ENCODE results near the gene ZNF180. TPM values are rescaled to one million over a fixed set of nuclear protein-coding genes. Genes with fewer than 3 reads are reported as not detected.

ZNF180 gene
- total RNA-seq, 1 experiment from 2014 or later, result 8.9 TPM

DNA sequence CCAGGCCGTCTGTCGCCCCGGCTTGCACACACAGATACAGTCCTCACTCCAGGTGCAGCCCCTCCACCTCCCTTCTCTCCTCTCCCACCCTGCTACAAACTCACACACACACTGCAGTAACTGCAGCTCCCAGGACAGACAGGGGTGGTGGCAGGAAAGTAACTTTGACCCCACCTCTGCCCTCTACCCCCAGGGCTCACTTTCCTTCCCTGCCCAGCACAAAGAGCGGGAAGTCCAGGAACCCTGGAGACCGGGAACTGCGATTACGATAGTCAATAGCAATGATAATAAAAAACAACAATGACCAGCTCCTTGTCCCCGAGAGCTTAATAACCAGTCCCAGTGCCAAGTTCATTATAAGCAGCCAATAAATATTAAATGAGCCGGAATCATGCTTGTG, 29.2 kb upstream of the ZNF180 start, which contains the start of gene CEACAM20:
Gene CEACAM20 (minus strand): TSS at position 140 of the 400 bp plus-strand sequence. CDS start 166 bp downstream, outside the sequence.
- H3K9me3 Mint-ChIP-seq, result peaks cover 39% of the 10 kb centered on the region
- H3K36me3 Mint-ChIP-seq, result peaks cover 2% of the 10 kb centered on the region; the same call in 1 of the 2 replicates
- ChIA-PET CTCF (interaction anchor here (1.8 to 1.9 kb wide), 2 partner anchors 23 to 53 kb away, joined by 5 to 8 read pairs; no protein-coding TSS in a partner anchor), POLR2A (no interaction called here)
- TF ChIP-seq, protein P1, sequence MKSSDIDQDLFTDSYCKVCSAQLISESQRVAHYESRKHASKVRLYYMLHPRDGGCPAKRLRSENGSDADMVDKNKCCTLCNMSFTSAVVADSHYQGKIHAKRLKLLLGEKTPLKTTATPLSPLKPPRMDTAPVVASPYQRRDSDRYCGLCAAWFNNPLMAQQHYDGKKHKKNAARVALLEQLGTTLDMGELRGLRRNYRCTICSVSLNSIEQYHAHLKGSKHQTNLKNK (CRISPR knock-in tag; IDR thresholded peaks at IDR 0.05), result no peak
- TF ChIP-seq, protein P2, sequence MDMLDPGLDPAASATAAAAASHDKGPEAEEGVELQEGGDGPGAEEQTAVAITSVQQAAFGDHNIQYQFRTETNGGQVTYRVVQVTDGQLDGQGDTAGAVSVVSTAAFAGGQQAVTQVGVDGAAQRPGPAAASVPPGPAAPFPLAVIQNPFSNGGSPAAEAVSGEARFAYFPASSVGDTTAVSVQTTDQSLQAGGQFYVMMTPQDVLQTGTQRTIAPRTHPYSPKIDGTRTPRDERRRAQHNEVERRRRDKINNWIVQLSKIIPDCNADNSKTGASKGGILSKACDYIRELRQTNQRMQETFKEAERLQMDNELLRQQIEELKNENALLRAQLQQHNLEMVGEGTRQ (CRISPR knock-in tag; IDR thresholded peaks at IDR 0.05), result no peak
- TF ChIP-seq, protein P3, sequence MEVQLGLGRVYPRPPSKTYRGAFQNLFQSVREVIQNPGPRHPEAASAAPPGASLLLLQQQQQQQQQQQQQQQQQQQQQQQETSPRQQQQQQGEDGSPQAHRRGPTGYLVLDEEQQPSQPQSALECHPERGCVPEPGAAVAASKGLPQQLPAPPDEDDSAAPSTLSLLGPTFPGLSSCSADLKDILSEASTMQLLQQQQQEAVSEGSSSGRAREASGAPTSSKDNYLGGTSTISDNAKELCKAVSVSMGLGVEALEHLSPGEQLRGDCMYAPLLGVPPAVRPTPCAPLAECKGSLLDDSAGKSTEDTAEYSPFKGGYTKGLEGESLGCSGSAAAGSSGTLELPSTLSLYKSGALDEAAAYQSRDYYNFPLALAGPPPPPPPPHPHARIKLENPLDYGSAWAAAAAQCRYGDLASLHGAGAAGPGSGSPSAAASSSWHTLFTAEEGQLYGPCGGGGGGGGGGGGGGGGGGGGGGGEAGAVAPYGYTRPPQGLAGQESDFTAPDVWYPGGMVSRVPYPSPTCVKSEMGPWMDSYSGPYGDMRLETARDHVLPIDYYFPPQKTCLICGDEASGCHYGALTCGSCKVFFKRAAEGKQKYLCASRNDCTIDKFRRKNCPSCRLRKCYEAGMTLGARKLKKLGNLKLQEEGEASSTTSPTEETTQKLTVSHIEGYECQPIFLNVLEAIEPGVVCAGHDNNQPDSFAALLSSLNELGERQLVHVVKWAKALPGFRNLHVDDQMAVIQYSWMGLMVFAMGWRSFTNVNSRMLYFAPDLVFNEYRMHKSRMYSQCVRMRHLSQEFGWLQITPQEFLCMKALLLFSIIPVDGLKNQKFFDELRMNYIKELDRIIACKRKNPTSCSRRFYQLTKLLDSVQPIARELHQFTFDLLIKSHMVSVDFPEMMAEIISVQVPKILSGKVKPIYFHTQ (CRISPR knock-in tag; IDR thresholded peaks at IDR 0.05), result no peak
- TF ChIP-seq, protein P4, sequence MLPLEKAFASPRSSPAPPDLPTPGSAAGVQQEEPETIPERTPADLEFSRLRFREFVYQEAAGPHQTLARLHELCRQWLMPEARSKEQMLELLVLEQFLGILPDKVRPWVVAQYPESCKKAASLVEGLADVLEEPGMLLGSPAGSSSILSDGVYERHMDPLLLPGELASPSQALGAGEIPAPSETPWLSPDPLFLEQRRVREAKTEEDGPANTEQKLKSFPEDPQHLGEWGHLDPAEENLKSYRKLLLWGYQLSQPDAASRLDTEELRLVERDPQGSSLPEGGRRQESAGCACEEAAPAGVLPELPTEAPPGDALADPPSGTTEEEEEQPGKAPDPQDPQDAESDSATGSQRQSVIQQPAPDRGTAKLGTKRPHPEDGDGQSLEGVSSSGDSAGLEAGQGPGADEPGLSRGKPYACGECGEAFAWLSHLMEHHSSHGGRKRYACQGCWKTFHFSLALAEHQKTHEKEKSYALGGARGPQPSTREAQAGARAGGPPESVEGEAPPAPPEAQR (CRISPR knock-in tag; IDR thresholded peaks at IDR 0.05), result no peak
- TF ChIP-seq, protein P5, sequence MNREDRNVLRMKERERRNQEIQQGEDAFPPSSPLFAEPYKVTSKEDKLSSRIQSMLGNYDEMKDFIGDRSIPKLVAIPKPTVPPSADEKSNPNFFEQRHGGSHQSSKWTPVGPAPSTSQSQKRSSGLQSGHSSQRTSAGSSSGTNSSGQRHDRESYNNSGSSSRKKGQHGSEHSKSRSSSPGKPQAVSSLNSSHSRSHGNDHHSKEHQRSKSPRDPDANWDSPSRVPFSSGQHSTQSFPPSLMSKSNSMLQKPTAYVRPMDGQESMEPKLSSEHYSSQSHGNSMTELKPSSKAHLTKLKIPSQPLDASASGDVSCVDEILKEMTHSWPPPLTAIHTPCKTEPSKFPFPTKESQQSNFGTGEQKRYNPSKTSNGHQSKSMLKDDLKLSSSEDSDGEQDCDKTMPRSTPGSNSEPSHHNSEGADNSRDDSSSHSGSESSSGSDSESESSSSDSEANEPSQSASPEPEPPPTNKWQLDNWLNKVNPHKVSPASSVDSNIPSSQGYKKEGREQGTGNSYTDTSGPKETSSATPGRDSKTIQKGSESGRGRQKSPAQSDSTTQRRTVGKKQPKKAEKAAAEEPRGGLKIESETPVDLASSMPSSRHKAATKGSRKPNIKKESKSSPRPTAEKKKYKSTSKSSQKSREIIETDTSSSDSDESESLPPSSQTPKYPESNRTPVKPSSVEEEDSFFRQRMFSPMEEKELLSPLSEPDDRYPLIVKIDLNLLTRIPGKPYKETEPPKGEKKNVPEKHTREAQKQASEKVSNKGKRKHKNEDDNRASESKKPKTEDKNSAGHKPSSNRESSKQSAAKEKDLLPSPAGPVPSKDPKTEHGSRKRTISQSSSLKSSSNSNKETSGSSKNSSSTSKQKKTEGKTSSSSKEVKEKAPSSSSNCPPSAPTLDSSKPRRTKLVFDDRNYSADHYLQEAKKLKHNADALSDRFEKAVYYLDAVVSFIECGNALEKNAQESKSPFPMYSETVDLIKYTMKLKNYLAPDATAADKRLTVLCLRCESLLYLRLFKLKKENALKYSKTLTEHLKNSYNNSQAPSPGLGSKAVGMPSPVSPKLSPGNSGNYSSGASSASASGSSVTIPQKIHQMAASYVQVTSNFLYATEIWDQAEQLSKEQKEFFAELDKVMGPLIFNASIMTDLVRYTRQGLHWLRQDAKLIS (CRISPR knock-in tag; IDR thresholded peaks at IDR 0.05; ENCODE audit: borderline replicate concordance), result no peak
- no peak for TF ChIP-seq FOXK1 (CRISPR knock-in tag; IDR thresholded peaks at IDR 0.05)
- ATAC-seq (no peak), DNase-seq (ENCODE audit: low spot score) (no peak)
- H3K4me1 Mint-ChIP-seq, result no peaks in the 10 kb centered on the region
- no peak within 1 kb of the TSS for H3K4me3 Mint-ChIP-seq
- H3K27me3 Mint-ChIP-seq (ENCODE audit: low read depth), result peaks cover 50% of the 10 kb centered on the region
- no peak within 1 kb of the TSS for H3K27ac Mint-ChIP-seq

DNA sequence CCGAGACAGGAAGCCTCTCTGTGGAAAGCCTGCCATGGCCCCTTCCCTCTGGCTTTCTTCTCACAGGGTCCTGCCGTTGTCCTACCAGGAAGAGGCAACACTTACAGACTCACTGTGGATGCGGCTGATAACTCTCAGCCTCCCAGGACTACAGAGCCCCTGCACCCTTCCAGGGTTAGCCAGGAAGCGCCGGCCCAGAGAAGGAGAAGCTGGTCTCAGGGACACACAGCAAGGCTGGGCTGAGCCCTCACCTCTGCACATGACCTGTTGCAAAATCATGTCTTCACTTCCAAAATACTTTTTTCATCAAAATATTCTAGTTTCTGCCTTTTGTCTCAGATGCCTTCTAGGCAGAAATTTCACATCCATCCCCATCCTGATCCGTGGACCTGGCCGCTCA, 27.2 kb upstream of the ZNF180 start:
- H3K4me3 Mint-ChIP-seq, result no peak overlapping the region
- H3K4me1 Mint-ChIP-seq, result no peaks in the 10 kb centered on the region
- H3K27me3 Mint-ChIP-seq (ENCODE audit: low read depth), result peaks cover 45% of the 10 kb centered on the region
- H3K9me3 Mint-ChIP-seq, result peaks cover 45% of the 10 kb centered on the region
- H3K27ac Mint-ChIP-seq, result no peak overlapping the region
- DNase-seq (ENCODE audit: low spot score) (no peak), ATAC-seq (no peak)
- peaks cover 2% of the 10 kb centered on the region; the same call in 1 of the 2 replicates for H3K36me3 Mint-ChIP-seq
- ChIA-PET POLR2A (no interaction called here), CTCF (no interaction called here)
- TF ChIP-seq, protein P6, sequence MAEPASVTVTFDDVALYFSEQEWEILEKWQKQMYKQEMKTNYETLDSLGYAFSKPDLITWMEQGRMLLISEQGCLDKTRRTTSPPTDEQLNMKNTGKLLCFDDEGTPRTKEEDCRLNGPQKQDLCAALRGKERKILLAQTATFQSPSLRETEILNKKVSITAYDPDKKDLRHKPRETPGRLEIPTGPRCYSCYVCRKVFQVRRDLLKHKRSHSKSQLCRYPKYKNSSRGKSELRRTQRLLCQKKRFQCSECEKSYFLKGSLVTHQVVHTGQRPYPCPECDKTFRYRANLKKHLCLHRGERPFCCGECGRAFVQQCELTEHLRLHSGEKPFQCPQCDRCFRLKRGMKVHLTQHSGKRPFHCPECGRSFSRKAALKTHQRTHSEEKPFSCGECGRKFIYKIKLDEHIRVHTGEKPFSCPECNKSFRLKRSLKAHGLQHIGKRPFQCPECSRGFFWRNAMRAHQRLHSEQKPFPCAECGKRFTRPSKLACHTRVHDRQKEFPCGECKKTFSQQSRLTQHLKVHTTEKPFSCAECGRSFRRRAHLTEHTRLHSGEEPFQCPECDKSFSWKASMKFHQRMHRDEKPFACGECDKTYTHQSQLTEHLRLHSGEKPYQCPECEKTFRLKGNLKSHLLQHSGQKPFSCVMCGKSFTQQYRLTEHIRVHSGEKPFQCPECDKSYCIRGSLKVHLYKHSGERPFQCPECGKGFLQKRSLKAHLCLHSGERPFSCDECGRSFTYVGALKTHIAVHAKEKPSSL (CRISPR knock-in tag; conservative IDR thresholded peaks at IDR 0.05), result no peak
- no peak for TF ChIP-seq NFYB (CRISPR knock-in tag; conservative IDR thresholded peaks at IDR 0.05; ENCODE audit: low read depth)
- no peak for TF ChIP-seq SOX15 (CRISPR knock-in tag; IDR thresholded peaks at IDR 0.05)
- TF ChIP-seq JAZF1 (CRISPR knock-in tag; IDR thresholded peaks at IDR 0.05), result no peak
- TF ChIP-seq, protein P4 (CRISPR knock-in tag; IDR thresholded peaks at IDR 0.05), result no peak
- TF ChIP-seq ZBTB21 (CRISPR knock-in tag; IDR thresholded peaks at IDR 0.05; ENCODE audit: borderline replicate concordance), result no peak
- TF ChIP-seq, protein P7, sequence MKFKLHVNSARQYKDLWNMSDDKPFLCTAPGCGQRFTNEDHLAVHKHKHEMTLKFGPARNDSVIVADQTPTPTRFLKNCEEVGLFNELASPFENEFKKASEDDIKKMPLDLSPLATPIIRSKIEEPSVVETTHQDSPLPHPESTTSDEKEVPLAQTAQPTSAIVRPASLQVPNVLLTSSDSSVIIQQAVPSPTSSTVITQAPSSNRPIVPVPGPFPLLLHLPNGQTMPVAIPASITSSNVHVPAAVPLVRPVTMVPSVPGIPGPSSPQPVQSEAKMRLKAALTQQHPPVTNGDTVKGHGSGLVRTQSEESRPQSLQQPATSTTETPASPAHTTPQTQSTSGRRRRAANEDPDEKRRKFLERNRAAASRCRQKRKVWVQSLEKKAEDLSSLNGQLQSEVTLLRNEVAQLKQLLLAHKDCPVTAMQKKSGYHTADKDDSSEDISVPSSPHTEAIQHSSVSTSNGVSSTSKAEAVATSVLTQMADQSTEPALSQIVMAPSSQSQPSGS (CRISPR knock-in tag; IDR thresholded peaks at IDR 0.05; ENCODE audit: borderline replicate concordance, low read depth), result no peak
- TF ChIP-seq GTF2I (CRISPR knock-in tag; conservative IDR thresholded peaks at IDR 0.05), result no peak
- no peak for TF ChIP-seq RORB (CRISPR knock-in tag; IDR thresholded peaks at IDR 0.05)
- TF ChIP-seq, protein P8, sequence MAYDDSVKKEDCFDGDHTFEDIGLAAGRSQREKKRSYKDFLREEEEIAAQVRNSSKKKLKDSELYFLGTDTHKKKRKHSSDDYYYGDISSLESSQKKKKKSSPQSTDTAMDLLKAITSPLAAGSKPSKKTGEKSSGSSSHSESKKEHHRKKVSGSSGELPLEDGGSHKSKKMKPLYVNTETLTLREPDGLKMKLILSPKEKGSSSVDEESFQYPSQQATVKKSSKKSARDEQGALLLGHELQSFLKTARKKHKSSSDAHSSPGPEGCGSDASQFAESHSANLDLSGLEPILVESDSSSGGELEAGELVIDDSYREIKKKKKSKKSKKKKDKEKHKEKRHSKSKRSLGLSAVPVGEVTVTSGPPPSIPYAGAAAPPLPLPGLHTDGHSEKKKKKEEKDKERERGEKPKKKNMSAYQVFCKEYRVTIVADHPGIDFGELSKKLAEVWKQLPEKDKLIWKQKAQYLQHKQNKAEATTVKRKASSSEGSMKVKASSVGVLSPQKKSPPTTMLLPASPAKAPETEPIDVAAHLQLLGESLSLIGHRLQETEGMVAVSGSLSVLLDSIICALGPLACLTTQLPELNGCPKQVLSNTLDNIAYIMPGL (CRISPR knock-in tag; IDR thresholded peaks at IDR 0.05), result no peak
- TF ChIP-seq ZNF671 (CRISPR knock-in tag; IDR thresholded peaks at IDR 0.05), result no peak
- TF ChIP-seq RELA (CRISPR knock-in tag; IDR thresholded peaks at IDR 0.05; ENCODE audit: borderline replicate concordance), result no peak

Data from WTC11 (cell line).